K562 (cell line): ENCODE results near the gene MRPL44. TPM values are rescaled to one million over a fixed set of nuclear protein-coding genes. Genes with fewer than 3 reads are reported as not detected.

Experiments used
- CBFB ChIP-seq: sonication (generic); formaldehyde crosslinking; IDR thresholded peaks from 2 replicates; pipeline ENCODE4 v1.4.0; 2020; ENCODE audit warnings: mild to moderate bottlenecking, missing genetic modification reagents
- CXXC5 ChIP-seq: fragments of 250-450 bp; sonication (Bioruptor Pico); IDR thresholded peaks from 2 replicates; pipeline ENCODE4 v1.8.0; 2022; ENCODE audit warnings: inconsistent platforms, mild to moderate bottlenecking, moderate library complexity
- GABPB1 ChIP-seq: sonication (generic); formaldehyde crosslinking; IDR thresholded peaks from 2 replicates; pipeline ENCODE4 v1.8.0; 2022; ENCODE audit warnings: mild to moderate bottlenecking, missing genetic modification reagents
- GTF2E2 ChIP-seq: fragments of 200-800 bp; sonication (Bioruptor generic); IDR thresholded peaks from 2 replicates; pipeline ENCODE4 v1.6.1; 2016; ENCODE audit warnings: missing genetic modification characterization, missing compliant biosample characterization
- HLTF ChIP-seq: fragments of 450-650 bp; IDR thresholded peaks from 2 replicates; pipeline ENCODE4 v1.6.1; 2016
- HMGXB4 ChIP-seq: sonication (generic); formaldehyde crosslinking; IDR thresholded peaks from 2 replicates; pipeline ENCODE4 v1.8.1; 2023; ENCODE audit warnings: mild to moderate bottlenecking, missing genetic modification reagents
- HNRNPLL ChIP-seq: fragments of 200-400 bp; formaldehyde crosslinking; IDR thresholded peaks from 2 replicates; pipeline ENCODE4 v1.6.1; 2017; ENCODE audit warnings: low read length, low read depth, mild to moderate bottlenecking; ENCODE audit not compliant: poor library complexity, severe bottlenecking
- IFI16 ChIP-seq: fragments of 250-450 bp; sonication (Bioruptor Pico); IDR thresholded peaks from 2 replicates; pipeline ENCODE4 v2.1.2; 2022; ENCODE audit warnings: mild to moderate bottlenecking, inconsistent platforms
- MAZ ChIP-seq, 2 experiments: fragments of 450-650 bp in 1 of 2; sonication (generic) in 1 of 2; formaldehyde crosslinking; IDR thresholded peaks in 1 of 2; conservative IDR thresholded peaks in 1 of 2; 2 replicates each; pipeline versions ENCODE4 v1.4.0 to v1.5.0; 2020; ENCODE audit warnings: mild to moderate bottlenecking in 1 of 2, missing genetic modification reagents in 1 of 2
- MEF2D ChIP-seq: conservative IDR thresholded peaks from 2 replicates; pipeline ENCODE4 v1.6.1; 2016; ENCODE audit warnings: low read depth, missing genetic modification characterization, missing compliant biosample characterization
- MNT ChIP-seq, 2 experiments: fragments of 450-650 bp; conservative IDR thresholded peaks; 2 replicates each; pipeline ENCODE4 v1.6.1; 2017; ENCODE audit warnings: mild to moderate bottlenecking in 2 of 2, moderate library complexity in 2 of 2
- NR2F6 ChIP-seq: fragments of 450-650 bp; formaldehyde crosslinking; IDR thresholded peaks from 2 replicates; pipeline ENCODE4 v1.4.0; 2020; ENCODE audit warnings: mild to moderate bottlenecking
- RBM22 ChIP-seq: fragments of 200-400 bp; formaldehyde crosslinking; IDR thresholded peaks from 2 replicates; pipeline ENCODE4 v1.6.1; 2018; ENCODE audit warnings: low read length, low read depth; ENCODE audit not compliant: poor library complexity, severe bottlenecking
- RBM39 ChIP-seq: fragments of 200-400 bp; formaldehyde crosslinking; optimal IDR thresholded peaks from 2 replicates; pipeline ENCODE3; 2018; ENCODE audit warnings: low read depth, low read length
- SMAD1 ChIP-seq: fragments of 150-350 bp; IDR thresholded peaks from 2 replicates; pipeline ENCODE4 v1.6.1; 2014; ENCODE audit warnings: low read length, low read depth; ENCODE audit not compliant: partially characterized antibody
- SMARCA5 ChIP-seq: fragments of 450-650 bp; IDR thresholded peaks from 2 replicates; pipeline ENCODE4 v1.6.1; 2016
- TCF3 ChIP-seq: sonication (generic); formaldehyde crosslinking; IDR thresholded peaks from 2 replicates; pipeline ENCODE4 v1.4.0; 2020; ENCODE audit warnings: mild to moderate bottlenecking, missing genetic modification reagents
- THAP12 ChIP-seq: fragments of 250-450 bp; sonication (Bioruptor Pico); IDR thresholded peaks from 2 replicates; pipeline ENCODE4 v1.9.0; 2021; ENCODE audit warnings: mild to moderate bottlenecking, inconsistent platforms
- TRIM24 ChIP-seq, 2 experiments: fragments of 450-650 bp; IDR thresholded peaks; 2 replicates each; pipeline ENCODE4 v1.6.1; 2016
- ZNF431 ChIP-seq: sonication (generic); formaldehyde crosslinking; IDR thresholded peaks from 2 replicates; pipeline ENCODE4 v1.8.0; 2022; ENCODE audit warnings: mild to moderate bottlenecking, missing genetic modification reagents
- ZNF586 ChIP-seq: fragments of 450-650 bp; formaldehyde crosslinking; conservative IDR thresholded peaks from 2 replicates; pipeline ENCODE4 v1.4.0; 2020; ENCODE audit warnings: mild to moderate bottlenecking, moderate library complexity
- ZZZ3 ChIP-seq: fragments of 450-650 bp; IDR thresholded peaks from 2 replicates; pipeline ENCODE4 v1.6.1; 2016; ENCODE audit warnings: antibody characterized with exemption, mild to moderate bottlenecking, moderate library complexity
- polyA plus RNA-seq, 8 experiments: library from polyadenylated mRNA; depleted of rRNA in 4 of 8; stranded (reverse) in 5 of 8; unstranded in 3 of 8; fragments of >200 nt; fragmentation: Nextera tagmentation in 2 of 8; fragmentation: Illumina TruSeq in 1 of 8; extraction: Ambion mirVana in 2 of 8; extraction: Trizol in 1 of 8; gene quantifications; 2 replicates each; pipeline versions ENCODE4 v1.2.1 to v1.2.3, GENCODE V29; 2011 to 2014; ENCODE audit warnings: inconsistent platforms in 1 of 8, missing spikeins in 1 of 8
- total RNA-seq, 7 experiments: library from RNA; depleted of rRNA in 6 of 7; stranded (reverse); fragments of >200 nt in 6 of 7; fragmentation: Illumina TruSeq in 2 of 7; extraction: Trizol in 2 of 7; gene quantifications; 2 replicates each; pipeline versions ENCODE4 v1.2.1 to v1.2.3, GENCODE V29; 2011 to 2021; ENCODE audit warnings: low replicate concordance in 1 of 7

MRPL44 gene
- total and polyA plus RNA-seq, 9 of the 15 experiments (the other 6 are each of a cell fraction or from before 2014, with no cell fraction given): 10.4 to 26.0 (median 20.2) TPM

- TF ChIP-seq THAP12 (CRISPR knock-in tag): peak; percentile 55; the same call in 1 of the 2 replicates
- TF ChIP-seq MAZ (CRISPR knock-in tag; conservative IDR thresholded peaks at IDR 0.05 in 1 of 2, IDR thresholded peaks at IDR 0.05 in 1 of 2): peak; percentile 88 to 98
- 0 out of 2 replicates have a peak, but pooled peaks have one; percentile 40 for TF ChIP-seq SMARCA5
- TF ChIP-seq RBM39: no peak
- TF ChIP-seq ZNF431: 0 out of 2 replicates have a peak, but pooled peaks have one; percentile 37
- TF ChIP-seq TCF3 (CRISPR knock-in tag): no peak
- peak; percentile 21 to 99; a peak in 3 of 4 replicates for TF ChIP-seq TRIM24 (IDR thresholded peaks at IDR 0.05)
- peak; percentile 95 for TF ChIP-seq HNRNPLL
- TF ChIP-seq HLTF: peak; percentile 78; the same call in 1 of the 2 replicates
- peak in 1 of 2 experiments; percentile 78; a peak in 2 of 4 replicates for TF ChIP-seq MNT (conservative IDR thresholded peaks at IDR 0.05)
- peak; percentile 8 for TF ChIP-seq SMAD1
- TF ChIP-seq MEF2D: 0 out of 2 replicates have a peak, but pooled peaks have one; percentile 22
- peak; percentile 85 for TF ChIP-seq RBM22
- TF ChIP-seq CXXC5 (CRISPR knock-in tag): peak; percentile 92
- no peak for TF ChIP-seq CBFB (CRISPR knock-in tag)
- peak; percentile 91 for TF ChIP-seq GTF2E2 (tag)
- no peak for TF ChIP-seq IFI16 (CRISPR knock-in tag)
- peak; percentile 98 for TF ChIP-seq GABPB1 (CRISPR knock-in tag)
- no peak for TF ChIP-seq ZZZ3
- no peak for TF ChIP-seq ZNF586 (CRISPR knock-in tag)
- peak; percentile 76; the same call in 1 of the 2 replicates for TF ChIP-seq HMGXB4 (CRISPR knock-in tag)
- no peak for TF ChIP-seq NR2F6 (CRISPR knock-in tag)
Observed at GRCh38 chr2:223957092-223957851, at the start of gene MRPL44 (continued).
